Activated CD8-positive, alpha-beta memory T cell treated with anti-CD3 and anti-CD28 coated beads for 36 hours (primary cell): ENCODE results near the gene CLRN1. TPM values are rescaled to one million over a fixed set of nuclear protein-coding genes. Genes with fewer than 3 reads are reported as not detected.

Experiments
- CTCF ChIA-PET: fragments of 350-600 bp; sonication (Branson Sonifier 250); formaldehyde crosslinking; loops from one replicate; lab custom pipeline; 2021; ENCODE audit warnings: antibody characterized with exemption; lab: Charles Lee
- POLR2A ChIA-PET: fragments of 350-600 bp; sonication (Branson Sonifier 250); formaldehyde crosslinking; loops from one replicate; lab custom pipeline; 2021; ENCODE audit warnings: antibody characterized with exemption; lab: Charles Lee
- total RNA-seq, 2 experiments: library from RNA; stranded (reverse); gene quantifications; one replicate each; pipeline ENCODE4 v1.2.3, GENCODE V29; 2021

Gene CLRN1
- total RNA-seq, 2 experiments from 2014 or later = not detected

DNA sequence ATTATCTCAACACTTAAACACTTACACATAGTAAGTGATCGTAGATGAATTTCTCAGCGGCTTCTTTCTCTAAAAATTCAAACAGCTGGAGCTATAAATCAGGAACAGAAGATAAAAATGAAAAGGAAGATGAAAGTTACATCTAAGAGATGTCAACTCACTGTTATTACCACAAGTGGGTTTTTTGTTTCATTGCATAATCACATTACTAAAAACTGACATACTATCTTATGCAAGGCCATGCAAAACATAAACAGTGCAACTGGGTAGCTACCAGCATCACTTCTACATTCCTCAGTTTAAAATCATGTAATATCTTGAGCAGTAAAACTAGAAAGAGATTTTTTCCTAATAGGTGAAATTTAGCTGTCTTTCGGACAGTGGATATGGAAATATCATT is 82.2 kb downstream of the CLRN1 start:
- CTCF ChIA-PET = no interaction called here
- POLR2A ChIA-PET = no interaction called here

DNA sequence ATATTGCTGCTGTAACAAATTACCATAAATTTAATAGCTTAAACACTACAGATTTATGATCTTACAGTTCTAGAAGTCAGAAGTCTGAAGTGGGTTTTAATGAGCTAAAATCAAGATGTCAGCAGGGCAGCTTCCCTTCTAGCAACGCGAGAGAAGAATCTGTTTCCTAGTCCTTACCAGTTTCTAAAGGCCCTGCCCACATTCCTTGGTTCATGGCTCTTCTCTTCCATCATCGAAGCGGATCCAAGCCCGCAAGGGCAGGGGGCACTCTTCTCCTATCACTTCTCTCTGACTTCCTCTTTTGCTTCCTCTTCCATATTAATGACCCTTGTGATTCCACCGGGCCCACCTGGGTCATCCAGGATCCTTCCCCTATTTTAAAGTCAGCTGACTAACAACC is 83.4 kb downstream of the CLRN1 start:
- POLR2A ChIA-PET = no interaction called here
- CTCF ChIA-PET = no interaction called here

DNA sequence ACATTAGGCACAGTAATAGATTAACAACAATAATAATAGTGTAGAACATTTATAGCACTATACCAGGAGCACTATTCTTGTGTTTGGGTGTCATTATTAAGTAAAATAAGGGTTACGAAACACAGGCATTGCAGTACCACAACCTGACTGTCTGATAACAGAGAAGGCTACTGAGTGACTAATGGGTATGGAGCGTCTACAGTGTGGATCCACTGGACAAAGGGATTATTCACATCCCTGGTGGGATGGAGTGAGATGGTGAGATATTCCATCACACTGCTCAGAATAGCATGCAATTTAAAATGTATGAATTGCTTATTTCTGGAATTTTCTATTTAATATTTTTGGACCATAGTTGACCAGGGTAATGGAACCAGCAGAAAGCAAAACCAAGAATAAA is 85.5 kb downstream of the CLRN1 start:
- ChIA-PET CTCF (no interaction called here), POLR2A (no interaction called here)

DNA sequence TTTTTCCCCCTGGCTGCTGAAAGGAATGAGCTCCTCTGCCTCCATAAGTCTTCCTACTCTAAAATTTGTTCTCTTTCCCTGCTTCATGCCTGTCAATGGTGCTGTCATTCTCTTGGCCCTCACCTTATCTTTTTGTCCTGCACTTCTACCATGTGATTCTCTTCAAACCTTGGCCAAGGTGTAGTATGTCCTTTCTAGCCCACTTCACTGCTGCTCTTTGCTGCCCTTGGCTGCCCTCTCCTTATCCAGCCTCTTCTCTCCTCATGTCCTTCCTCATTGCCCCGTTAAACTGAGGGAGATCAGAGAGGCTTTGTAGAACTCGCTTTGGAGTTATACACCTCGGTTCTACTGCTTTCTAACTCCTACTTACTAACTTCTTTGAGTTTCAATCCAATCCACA is 87.0 kb downstream of the CLRN1 start:
- ChIA-PET CTCF (no interaction called here), POLR2A (no interaction called here)

DNA sequence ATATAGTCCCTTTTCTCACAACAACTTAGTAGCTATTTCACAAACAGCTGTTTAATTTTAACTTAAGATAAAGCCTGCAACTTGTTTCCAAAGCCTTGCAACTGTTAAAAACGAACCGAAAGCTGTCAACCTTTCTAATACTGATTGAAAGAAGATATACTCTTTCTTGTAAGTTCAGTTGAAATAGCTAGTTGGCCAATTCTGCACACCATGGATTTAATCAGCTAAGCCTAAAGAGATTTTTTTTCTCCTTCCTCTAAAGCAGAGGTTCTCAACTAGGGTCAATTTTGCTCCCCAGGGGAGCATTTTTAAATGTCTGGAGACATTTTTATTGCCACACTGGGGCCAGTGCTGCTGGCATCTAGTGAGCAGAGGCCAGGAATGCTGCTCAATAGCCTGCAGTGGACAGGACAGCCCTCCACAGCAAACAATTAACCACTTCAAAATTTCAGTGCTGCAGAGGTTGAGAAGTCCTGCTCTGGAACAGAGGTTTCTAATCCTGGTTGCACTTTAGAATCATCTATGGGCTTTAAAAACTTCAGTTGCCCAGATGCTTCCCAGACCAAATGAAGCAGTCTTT is 93.4 kb downstream of the CLRN1 start:
- CTCF ChIA-PET = no interaction called here
- POLR2A ChIA-PET = no interaction called here

DNA sequence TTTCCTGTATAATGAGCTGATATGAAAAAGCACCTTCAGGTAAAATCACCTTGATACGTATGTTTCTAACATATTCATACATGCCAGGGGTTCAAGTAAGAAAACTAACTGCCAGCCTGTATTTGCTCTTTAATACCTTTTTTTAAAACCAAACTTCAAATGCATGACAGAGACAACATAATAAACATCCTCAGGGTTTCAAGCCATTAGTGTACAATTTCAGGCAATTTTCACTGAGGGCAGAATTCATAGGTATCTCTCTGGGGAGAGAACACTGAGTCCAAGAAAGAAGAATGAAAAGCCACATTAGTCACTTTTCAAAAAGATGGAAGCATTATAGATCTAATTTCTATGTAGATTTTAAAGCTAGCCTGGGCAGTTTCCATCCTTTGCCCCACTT is 94.2 kb downstream of the CLRN1 start:
- ChIA-PET POLR2A (no interaction called here), CTCF (no interaction called here)

DNA sequence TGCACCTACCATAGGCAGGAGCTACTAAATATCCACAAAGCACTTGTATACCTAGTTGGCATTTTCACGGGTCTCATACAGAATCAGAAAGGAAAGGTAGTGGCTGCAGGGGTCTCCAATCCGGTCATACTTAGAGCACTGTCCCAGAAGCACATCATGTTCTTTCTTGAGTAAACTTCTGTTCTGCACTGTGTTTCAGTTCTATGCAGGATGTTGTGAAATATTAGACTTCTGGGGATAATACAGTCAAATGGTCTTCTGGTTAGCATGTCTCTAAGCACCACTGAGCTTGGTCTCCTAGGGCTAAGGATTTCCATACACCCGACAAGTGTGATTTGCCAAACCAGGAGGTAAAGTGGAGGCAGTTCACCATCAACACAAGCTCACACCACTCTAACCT is 95.2 kb downstream of the CLRN1 start:
- ChIA-PET CTCF (no interaction called here), POLR2A (no interaction called here)

DNA sequence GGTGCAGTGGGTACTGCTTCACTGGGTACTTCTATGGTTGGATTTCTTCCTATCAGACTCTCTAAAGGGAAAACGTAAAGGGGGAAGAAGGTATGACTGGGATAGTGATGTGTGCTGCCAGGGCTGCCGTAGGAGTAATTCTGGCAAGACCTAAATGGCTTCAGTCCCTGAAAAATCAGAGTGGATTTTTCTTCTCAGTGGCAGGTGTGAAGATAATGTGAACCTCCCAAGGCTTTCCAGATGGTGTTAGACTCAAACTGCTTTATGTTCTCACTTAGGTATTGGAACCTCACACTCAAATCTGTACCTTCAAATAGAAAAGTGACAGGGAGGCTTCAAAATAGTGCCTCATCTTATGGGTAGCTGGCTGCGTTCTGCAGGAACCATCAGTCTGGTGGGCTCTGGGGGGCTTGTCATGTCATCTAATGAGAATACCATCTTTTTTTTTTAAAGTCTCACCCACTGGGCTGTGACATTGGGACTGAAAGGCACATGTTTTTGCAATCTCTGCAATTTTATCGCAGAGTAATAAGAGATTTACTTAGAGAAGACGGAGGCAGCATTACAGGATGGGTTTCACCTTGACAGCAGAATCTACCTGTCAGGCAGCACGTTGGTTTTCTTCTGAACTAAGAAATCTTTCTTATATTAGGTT is 95.8 kb downstream of the CLRN1 start:
- POLR2A ChIA-PET = no interaction called here
- CTCF ChIA-PET = no interaction called here

Other genes starting within 250 kb of the CLRN1 start
- 100 to 1,000 TPM; 107 to 109 TPM for gene SIAH2, start 209.6 kb downstream of the CLRN1 start, total RNA-seq
- gene MINDY4B, start 67.3 kb downstream of the CLRN1 start, total RNA-seq = not detected
- gene MED12L, start 112.9 kb upstream of the CLRN1 start, total RNA-seq = 1 to 10 TPM; 1.5 to 1.8 TPM
- 100 to 1,000 TPM; 227 to 229 TPM for gene GPR171, start 230.5 kb upstream of the CLRN1 start, total RNA-seq